ENCODE data around the gene GID8. TPM values are rescaled to one million over a fixed set of nuclear protein-coding genes. Genes with fewer than 3 reads are reported as not detected.

GID8 gene
- total and polyA plus RNA-seq, 2 of the 4 experiments (the other 2 are of a cell fraction) = 21.5 to 33.9 TPM

DNA sequence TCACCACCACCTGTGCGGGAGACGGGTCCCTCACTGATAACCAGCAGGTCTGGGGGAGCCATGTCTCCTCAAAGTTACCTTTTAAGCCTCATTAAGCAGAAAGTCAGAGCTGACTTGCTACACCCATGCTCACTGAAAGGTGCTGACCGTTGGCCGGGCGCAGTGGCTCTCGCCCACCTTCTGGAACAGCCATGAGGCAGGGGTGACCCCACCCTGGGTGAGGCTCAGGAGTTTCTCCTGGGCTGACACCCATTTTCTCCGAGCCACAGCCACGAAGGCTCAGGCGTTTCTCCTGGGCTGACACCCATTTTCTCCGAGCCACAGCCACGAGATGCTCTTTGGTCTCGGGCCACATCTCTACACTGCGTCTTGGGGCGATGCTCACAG, 58.6 kb downstream of the GID8 start:
- Histone ChIP-seq H2BK5ac (ENCODE audit: low read depth, low read length, poor library complexity, severe bottlenecking) (no peak overlapping the region), H3K9me1 (ENCODE audit: insufficient read depth, low read length) (no peaks in the 10 kb centered on the region), H3K56ac (ENCODE audit: extremely low read depth, insufficient read depth, low read length) (no peak overlapping the region), H2BK15ac (ENCODE audit: low read depth, low read length) (no peak overlapping the region), H3K23ac (ENCODE audit: low read depth, low read length) (no peak overlapping the region), H4K20me1 (ENCODE audit: insufficient read depth, low read length) (no peaks in the 10 kb centered on the region), H2AFZ (replicated peaks; ENCODE audit: low read length, poor library complexity) (no peak overlapping the region), H3K14ac (replicated peaks; ENCODE audit: low read depth, low read length) (no peak overlapping the region), H4K8ac (ENCODE audit: low read depth in 2 of 2, low read length in 2 of 2) (no peak overlapping the region), H3K4ac (ENCODE audit: low read depth, low read length) (no peak overlapping the region), H3K27me3 (ENCODE audit: control insufficient read depth, insufficient read depth, low read length) (peaks cover 78% of the 10 kb centered on the region), H3K27ac (ENCODE audit: insufficient read depth, low read length) (no peak overlapping the region), H2AK5ac (ENCODE audit: low read depth, low read length) (no peak overlapping the region), H2AK9ac (replicated peaks; ENCODE audit: low read depth, low read length, poor library complexity) (no peak overlapping the region), H3K79me1 (ENCODE audit: low read depth in 1 of 2, low read length in 2 of 2) (no peaks in the 10 kb centered on the region), H3K4me1 (ENCODE audit: control insufficient read depth, insufficient read depth, low read length) (no peaks in the 10 kb centered on the region), H3K36me3 (ENCODE audit: control insufficient read depth, insufficient read depth, low read length) (no peaks in the 10 kb centered on the region), H3K9me3 (ENCODE audit: control insufficient read depth, insufficient read depth, low read length) (no peaks in the 10 kb centered on the region), H3K18ac (ENCODE audit: low read depth, low read length) (no peak overlapping the region), H4K91ac (ENCODE audit: insufficient read depth, low read depth, low read length) (no peak overlapping the region), H3K4me2 (ENCODE audit: low read depth, low read length) (no peak overlapping the region), H4K5ac (ENCODE audit: low read depth, low read length) (no peak overlapping the region), H3K4me3 (ENCODE audit: insufficient read depth, low read depth, low read length) (no peak overlapping the region), H2BK20ac (ENCODE audit: low read depth, low read length) (no peak overlapping the region), H3K9ac (ENCODE audit: low read depth, low read length) (no peak overlapping the region), H2BK120ac (ENCODE audit: low read depth, low read length) (no peak overlapping the region)
- BruUV-seq (replicated peaks) = no TSS peak
- dilution Hi-C loops (cut with HindIII; ENCODE audit: low sequenced_read_pairs, unreplicated experiment) = no loop called here
- intact Hi-C loops (cut with micrococcal nuclease) = no loop called here
- no peak for DNase-seq
- TF ChIP-seq BHLHE40 (IDR thresholded peaks at IDR 0.05; ENCODE audit: low read depth, low read length) = no peak
- TF ChIP-seq RFX5 (IDR thresholded peaks at IDR 0.05; ENCODE audit: low read depth, low read length) = no peak
- TF ChIP-seq, protein P1, sequence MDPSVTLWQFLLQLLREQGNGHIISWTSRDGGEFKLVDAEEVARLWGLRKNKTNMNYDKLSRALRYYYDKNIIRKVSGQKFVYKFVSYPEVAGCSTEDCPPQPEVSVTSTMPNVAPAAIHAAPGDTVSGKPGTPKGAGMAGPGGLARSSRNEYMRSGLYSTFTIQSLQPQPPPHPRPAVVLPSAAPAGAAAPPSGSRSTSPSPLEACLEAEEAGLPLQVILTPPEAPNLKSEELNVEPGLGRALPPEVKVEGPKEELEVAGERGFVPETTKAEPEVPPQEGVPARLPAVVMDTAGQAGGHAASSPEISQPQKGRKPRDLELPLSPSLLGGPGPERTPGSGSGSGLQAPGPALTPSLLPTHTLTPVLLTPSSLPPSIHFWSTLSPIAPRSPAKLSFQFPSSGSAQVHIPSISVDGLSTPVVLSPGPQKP (IDR thresholded peaks at IDR 0.05; ENCODE audit: borderline replicate concordance, low read depth, low read length) = no peak
- no peak for TF ChIP-seq FOS (IDR thresholded peaks at IDR 0.05; ENCODE audit: low read depth, low read length)
- ATAC-seq (ENCODE audit: low read depth) = no peak
- WGBS, 2 experiments (ENCODE audit: extremely low coverage in 2 of 2, insufficient read length in 1 of 2) = 40% methylated on average over 2 of the region's 14 CpGs; no CpG with 5 or more reads in 1 of the 2 experiments
- in situ Hi-C loops (cut with MboI; ENCODE audit: low sequenced_read_pairs) = no loop called here
- ChIA-PET CTCF (no interaction called here), POLR2A (ENCODE audit: unreplicated experiment) (no interaction called here)

Data from IMR-90 (cell line).